Pulmonary artery endothelial cell (primary cell): ENCODE data around the gene RTTN. TPM values are rescaled to one million over a fixed set of nuclear protein-coding genes. Genes with fewer than 3 reads are reported as not detected.
A peak's percentile ranks its signal among the peaks of the same experiment; 100 is the strongest.

Experiments
- DNase-seq: peaks from one replicate; pipeline ENCODE4 v3.0.0-alpha.2; 2011; ENCODE audit warnings: low read depth, low spot score
- total RNA-seq: library from RNA; depleted of rRNA; stranded (reverse); fragments of >200 nt; gene quantifications from 2 replicates; pipeline ENCODE4 v1.2.3, GENCODE V29; 2014

Gene RTTN
- total RNA-seq, 1 donor from 2014 or later, result 10.6 TPM

- DNase-seq, result no peak
These were observed 127.4 kb downstream of the RTTN start for GRCh38 chr18:70078106-70078505.

GRCh38 chr18:70075906-70076305 lies 129.6 kb downstream of the RTTN start:
- no peak for DNase-seq

GRCh38 chr18:70074116-70074515 lies 131.4 kb downstream of the RTTN start:
- DNase-seq, result no peak

GRCh38 chr18:70073432-70073831 lies 132.1 kb downstream of the RTTN start:
- DNase-seq, result no peak

GRCh38 chr18:70072678-70073077 lies 132.8 kb downstream of the RTTN start:
- no peak for DNase-seq

- DNase-seq, result no peak
These were observed 135.5 kb downstream of the RTTN start for GRCh38 chr18:70069965-70070364.

- no peak for DNase-seq
These were observed 136.1 kb downstream of the RTTN start for GRCh38 chr18:70069382-70069781.

- no peak for DNase-seq
These were observed 136.5 kb downstream of the RTTN start for GRCh38 chr18:70068981-70069380.

GRCh38 chr18:70059684-70060083 lies 145.8 kb downstream of the RTTN start:
- DNase-seq, result no peak

- no peak for DNase-seq
These were observed 146.6 kb downstream of the RTTN start for GRCh38 chr18:70058916-70059315.

- DNase-seq, result no peak
These were observed 157.4 kb downstream of the RTTN start for GRCh38 chr18:70047931-70048603.

- DNase-seq, result no peak
These were observed 158.7 kb downstream of the RTTN start for GRCh38 chr18:70046796-70047195.

GRCh38 chr18:70046207-70046606 lies 159.3 kb downstream of the RTTN start:
- DNase-seq, result no peak

- DNase-seq, result peak; percentile 87
These were observed 160.9 kb downstream of the RTTN start for GRCh38 chr18:70044632-70045031.

- no peak for DNase-seq
These were observed 163.9 kb downstream of the RTTN start for GRCh38 chr18:70041459-70042050.

GRCh38 chr18:70039186-70039585 lies 166.3 kb downstream of the RTTN start:
- DNase-seq, result no peak

GRCh38 chr18:70037431-70038061 lies 167.9 kb downstream of the RTTN start:
- no peak for DNase-seq

- no peak for DNase-seq
These were observed 168.6 kb downstream of the RTTN start for GRCh38 chr18:70036771-70037347.

GRCh38 chr18:70036168-70036567 lies 169.3 kb downstream of the RTTN start:
- DNase-seq, result no peak

- DNase-seq, result no peak
These were observed 174.3 kb downstream of the RTTN start for GRCh38 chr18:70031221-70031620.

- no peak for DNase-seq
These were observed 174.8 kb downstream of the RTTN start for GRCh38 chr18:70030728-70031127.

GRCh38 chr18:70029163-70029562 lies 176.3 kb downstream of the RTTN start:
- no peak for DNase-seq

GRCh38 chr18:70028734-70029133 lies 176.8 kb downstream of the RTTN start:
- no peak for DNase-seq
